Fibroblast of pulmonary artery (primary cell): Measurements from ENCODE around the gene HEXD.
"Not testable (repeated sequence)": the region's sequence is repeated elsewhere in the genome, so short reads cannot be mapped to it uniquely, and the experiment has no call there.

Source experiments
- DNase-seq: peaks from one replicate; pipeline ENCODE4 v3.0.0-alpha.2; 2010; ENCODE audit warnings: low read depth
- H3K4me3 ChIP-seq: replicated peaks from 2 replicates; pipeline ENCODE4 v1.5.1; 2011; ENCODE audit warnings: low read depth, mild to moderate bottlenecking, control low read depth, low read length, moderate library complexity
- CTCF ChIP-seq: IDR thresholded peaks from 2 replicates; pipeline ENCODE4 v1.5.1; 2011; ENCODE audit warnings: mild to moderate bottlenecking, control low read depth, low read length, inconsistent platforms; ENCODE audit errors: missing control alignments

The HEXD gene

GRCh38 chr17:82457929-82458178 is 39.7 kb downstream of the HEXD start:
- peak overlapping the region; percentile 79 for H3K4me3 ChIP-seq
- DNase-seq: no peak
- TF ChIP-seq CTCF: no peak

GRCh38 chr17:82458179-82458884 is 40.2 kb downstream of the HEXD start, which contains the start of gene NARF:
NARF (plus strand) TSS chr17:82458741; CDS start chr17:82458804, 63 bp downstream.
- peak; percentile 98 for DNase-seq
- TF ChIP-seq CTCF: no peak

GRCh38 chr17:82458885-82459424 is 40.8 kb downstream of the HEXD start:
- peak; percentile 30 for DNase-seq
- peak overlapping the region; percentile 79 for H3K4me3 ChIP-seq
- TF ChIP-seq CTCF: no peak

More at GRCh38 chr17:82458179-82458884, 40.2 kb downstream of the HEXD start, which contains the start of gene NARF:
- H3K4me3 ChIP-seq: peak within 1 kb of the TSS; percentile 79

- not testable (repeated sequence) for DNase-seq
Measured at GRCh38 chr17:82459936-82460335, 41.8 kb downstream of the HEXD start.

GRCh38 chr17:82461827-82462524 is 43.8 kb downstream of the HEXD start:
- H3K4me3 ChIP-seq: no peak overlapping the region
- DNase-seq: no peak
- TF ChIP-seq CTCF: no peak

More at GRCh38 chr17:82459936-82460335, 41.8 kb downstream of the HEXD start:
- H3K4me3 ChIP-seq: not testable (repeated sequence)

- TF ChIP-seq CTCF: no peak
- no peak overlapping the region for H3K4me3 ChIP-seq
- no peak for DNase-seq
Measured at GRCh38 chr17:82463391-82463790, 45.2 kb downstream of the HEXD start.

- no peak for DNase-seq
- H3K4me3 ChIP-seq: no peak overlapping the region
- no peak for TF ChIP-seq CTCF
Measured at GRCh38 chr17:82463925-82464566, 45.9 kb downstream of the HEXD start.
